WERI-Rb-1 (cell line): Measurements from ENCODE around the gene NDUFA3.

Source experiments
- DNase-seq: peaks from one replicate; pipeline ENCODE4 v3.0.0-alpha.2; 2020
- H3K27ac ChIP-seq: fragments of 250-450 bp; sonication (Bioruptor Pico); 2 replicates; pipeline ENCODE4 v1.5.1; 2020; ENCODE audit warnings: mild to moderate bottlenecking, moderate library complexity
- H3K27me3 ChIP-seq: fragments of 250-450 bp; sonication (Bioruptor Pico); 2 replicates; pipeline ENCODE4 v1.5.1; 2021; ENCODE audit warnings: mild to moderate bottlenecking, low read depth, moderate library complexity; ENCODE audit not compliant: insufficient read depth, severe bottlenecking
- H3K36me3 ChIP-seq: fragments of 250-450 bp; sonication (Bioruptor Pico); 2 replicates; pipeline ENCODE4 v1.5.1; 2020; ENCODE audit warnings: mild to moderate bottlenecking, moderate library complexity
- H3K4me3 ChIP-seq: 2 replicates; pipeline ENCODE4 v1.5.1; 2011; ENCODE audit warnings: low read depth, mild to moderate bottlenecking, control low read depth, low read length
- H3K9me3 ChIP-seq: fragments of 250-450 bp; sonication (Bioruptor Pico); 2 replicates; pipeline ENCODE4 v1.5.1; 2021; ENCODE audit warnings: mild to moderate bottlenecking, moderate library complexity; ENCODE audit not compliant: severe bottlenecking
- CTCF ChIP-seq: IDR thresholded peaks from 2 replicates; pipeline ENCODE4 v1.5.1; 2011; ENCODE audit warnings: low read depth, mild to moderate bottlenecking, control low read depth, inconsistent platforms, low read length

The NDUFA3 gene

GRCh38 chr19:54156953-54157352, 54.3 kb downstream of the NDUFA3 start:
- peaks cover 64% of the 10 kb centered on the region for H3K36me3 ChIP-seq
- no peak overlapping the region for H3K4me3 ChIP-seq
- H3K9me3 ChIP-seq, result no peaks in the 10 kb centered on the region
- DNase-seq, result no peak
- no peak for TF ChIP-seq CTCF
- H3K27me3 ChIP-seq, result no peaks in the 10 kb centered on the region
- no peak overlapping the region for H3K27ac ChIP-seq
